WTC11 (cell line): ENCODE data around the gene PPP1R9A. TPM values are rescaled to one million over a fixed set of nuclear protein-coding genes. Genes with fewer than 3 reads are reported as not detected.

Source experiments
- ATAC-seq: fragments of 200-7000 bp; cut with Tn5 transposase; 2 replicates; pipeline ENCODE4 v1.10.0; 2021; ENCODE audit warnings: mild to moderate bottlenecking, moderate library complexity
- CTCF ChIA-PET: fragments of 300-600 bp; sonication (Branson Sonifier 250); formaldehyde crosslinking; loops from one replicate; lab custom pipeline; 2021; ENCODE audit warnings: antibody characterized with exemption; lab: Charles Lee
- POLR2A ChIA-PET: fragments of 350-600 bp; sonication (Branson Sonifier 250); formaldehyde crosslinking; loops from one replicate; lab custom pipeline; 2021; ENCODE audit warnings: antibody characterized with exemption; lab: Charles Lee
- DNase-seq: peaks from one replicate; pipeline ENCODE4 v3.0.0; 2021; ENCODE audit warnings: low spot score
- H3K27ac Mint-ChIP-seq: 2 replicates; pipeline ENCODE4 v1.8.0; 2021; ENCODE audit warnings: mixed read lengths
- H3K27me3 Mint-ChIP-seq: 2 replicates; pipeline ENCODE4 v1.8.0; 2021; ENCODE audit warnings: low read depth, mild to moderate bottlenecking, moderate library complexity, mixed read lengths
- H3K36me3 Mint-ChIP-seq: 2 replicates; pipeline ENCODE4 v1.8.0; 2021; ENCODE audit warnings: mixed read lengths
- H3K4me1 Mint-ChIP-seq: 2 replicates; pipeline ENCODE4 v1.8.0; 2022; ENCODE audit warnings: mixed read lengths
- H3K4me3 Mint-ChIP-seq: 2 replicates; pipeline ENCODE4 v1.8.0; 2021; ENCODE audit warnings: mild to moderate bottlenecking, moderate library complexity, mixed read lengths
- H3K9me3 Mint-ChIP-seq: 2 replicates; pipeline ENCODE4 v1.8.0; 2021; ENCODE audit warnings: mixed read lengths
- ATF1 ChIP-seq: sonication (generic); formaldehyde crosslinking; IDR thresholded peaks from 2 replicates; pipeline ENCODE4 v1.8.1; 2023; ENCODE audit warnings: mild to moderate bottlenecking, moderate library complexity, missing genetic modification reagents
- EMX1 ChIP-seq: fragments of 250-450 bp; sonication (Bioruptor Pico); IDR thresholded peaks from 2 replicates; pipeline ENCODE4 v1.8.0; 2021; ENCODE audit warnings: mild to moderate bottlenecking
- ETV6 ChIP-seq: sonication (generic); formaldehyde crosslinking; IDR thresholded peaks from 2 replicates; pipeline ENCODE4 v1.8.1; 2022; ENCODE audit warnings: mild to moderate bottlenecking, missing genetic modification reagents
- FOXK1 ChIP-seq: sonication (generic); formaldehyde crosslinking; IDR thresholded peaks from 2 replicates; pipeline ENCODE4 v1.8.0; 2022; ENCODE audit warnings: mild to moderate bottlenecking, moderate library complexity, missing genetic modification reagents
- NFE2L1 ChIP-seq: sonication (generic); formaldehyde crosslinking; IDR thresholded peaks from 2 replicates; pipeline ENCODE4 v1.8.1; 2023; ENCODE audit warnings: missing genetic modification reagents
- OVOL2 ChIP-seq: fragments of 250-450 bp; sonication (Bioruptor Pico); IDR thresholded peaks from 2 replicates; pipeline ENCODE4 v1.9.0; 2021; ENCODE audit warnings: mild to moderate bottlenecking, borderline replicate concordance
- PRRX2 ChIP-seq: fragments of 250-450 bp; sonication (Bioruptor Pico); IDR thresholded peaks from 2 replicates; pipeline ENCODE4 v1.8.0; 2021; ENCODE audit warnings: mild to moderate bottlenecking
- SMAD4 ChIP-seq: sonication (generic); formaldehyde crosslinking; IDR thresholded peaks from 2 replicates; pipeline ENCODE4 v1.8.0; 2022; ENCODE audit warnings: mild to moderate bottlenecking, missing genetic modification reagents
- TP53 ChIP-seq: sonication (generic); formaldehyde crosslinking; IDR thresholded peaks from 2 replicates; pipeline ENCODE4 v1.8.1; 2023; ENCODE audit warnings: mild to moderate bottlenecking, missing genetic modification reagents
- ZBTB21 ChIP-seq: sonication (generic); formaldehyde crosslinking; IDR thresholded peaks from 2 replicates; pipeline ENCODE4 v1.8.1; 2023; ENCODE audit warnings: mild to moderate bottlenecking, missing genetic modification reagents, borderline replicate concordance
- ZNF121 ChIP-seq: sonication (generic); formaldehyde crosslinking; IDR thresholded peaks from 2 replicates; pipeline ENCODE4 v1.8.0; 2023; ENCODE audit warnings: missing genetic modification reagents
- ZNF219 ChIP-seq: sonication (generic); formaldehyde crosslinking; IDR thresholded peaks from 2 replicates; pipeline ENCODE4 v1.8.0; 2023; ENCODE audit warnings: missing genetic modification reagents, mild to moderate bottlenecking, borderline replicate concordance
- ZNF396 ChIP-seq: fragments of 250-450 bp; sonication (Bioruptor Pico); IDR thresholded peaks from 2 replicates; pipeline ENCODE4 v1.8.0; 2021; ENCODE audit warnings: mild to moderate bottlenecking, moderate library complexity, borderline replicate concordance
- ZNF423 ChIP-seq: fragments of 250-450 bp; sonication (Bioruptor Pico); IDR thresholded peaks from 2 replicates; pipeline ENCODE4 v2.1.2; 2022; ENCODE audit warnings: mild to moderate bottlenecking, moderate library complexity
- total RNA-seq: library from RNA; stranded (reverse); gene quantifications from 3 replicates; pipeline ENCODE4 v1.2.3, GENCODE V29; 2021
- TF ChIP-seq, protein P1 (sequence below): sonication (generic); formaldehyde crosslinking; conservative IDR thresholded peaks from 2 replicates; pipeline ENCODE4 v1.8.1; 2023; ENCODE audit warnings: mild to moderate bottlenecking, low read depth, missing genetic modification reagents, moderate library complexity
- TF ChIP-seq, protein P2 (sequence below): sonication (generic); formaldehyde crosslinking; IDR thresholded peaks from 2 replicates; pipeline ENCODE4 v1.8.0; 2023; ENCODE audit warnings: mild to moderate bottlenecking, missing genetic modification reagents
- TF ChIP-seq, protein P3 (sequence below): sonication (generic); formaldehyde crosslinking; IDR thresholded peaks from 2 replicates; pipeline ENCODE4 v1.8.1; 2022; ENCODE audit warnings: low read depth, mild to moderate bottlenecking, moderate library complexity, missing genetic modification reagents, borderline replicate concordance
- TF ChIP-seq, protein P4 (sequence below): fragments of 250-450 bp; sonication (Bioruptor Pico); IDR thresholded peaks from 2 replicates; pipeline ENCODE4 v2.1.2; 2022; ENCODE audit warnings: mild to moderate bottlenecking, moderate library complexity
- TF ChIP-seq, protein P5 (sequence below): fragments of 250-450 bp; sonication (Bioruptor Pico); IDR thresholded peaks from 2 replicates; pipeline ENCODE4 v1.9.0; 2021; ENCODE audit warnings: mild to moderate bottlenecking, borderline replicate concordance
- TF ChIP-seq, protein P6 (sequence below): sonication (generic); formaldehyde crosslinking; IDR thresholded peaks from 2 replicates; pipeline ENCODE4 v1.8.0; 2022; ENCODE audit warnings: mild to moderate bottlenecking, missing genetic modification reagents

PPP1R9A gene
- total RNA-seq, 1 experiment from 2014 or later = 16.8 TPM

- DNase-seq (no peak), ATAC-seq (no peak)
- H3K4me3 Mint-ChIP-seq = no peak overlapping the region
- no peaks in the 10 kb centered on the region for H3K4me1 Mint-ChIP-seq
- H3K27ac Mint-ChIP-seq = no peak overlapping the region
- H3K27me3 Mint-ChIP-seq = no peaks in the 10 kb centered on the region
- ChIA-PET CTCF (no interaction called here), POLR2A (no interaction called here)
- H3K9me3 Mint-ChIP-seq = peaks cover 10% of the 10 kb centered on the region
- H3K36me3 Mint-ChIP-seq = no peaks in the 10 kb centered on the region
- no peak for TF ChIP-seq SMAD4 (CRISPR knock-in tag)
- no peak for TF ChIP-seq NFE2L1 (CRISPR knock-in tag)
- TF ChIP-seq ZNF121 (CRISPR knock-in tag) = no peak
- TF ChIP-seq, protein P1, sequence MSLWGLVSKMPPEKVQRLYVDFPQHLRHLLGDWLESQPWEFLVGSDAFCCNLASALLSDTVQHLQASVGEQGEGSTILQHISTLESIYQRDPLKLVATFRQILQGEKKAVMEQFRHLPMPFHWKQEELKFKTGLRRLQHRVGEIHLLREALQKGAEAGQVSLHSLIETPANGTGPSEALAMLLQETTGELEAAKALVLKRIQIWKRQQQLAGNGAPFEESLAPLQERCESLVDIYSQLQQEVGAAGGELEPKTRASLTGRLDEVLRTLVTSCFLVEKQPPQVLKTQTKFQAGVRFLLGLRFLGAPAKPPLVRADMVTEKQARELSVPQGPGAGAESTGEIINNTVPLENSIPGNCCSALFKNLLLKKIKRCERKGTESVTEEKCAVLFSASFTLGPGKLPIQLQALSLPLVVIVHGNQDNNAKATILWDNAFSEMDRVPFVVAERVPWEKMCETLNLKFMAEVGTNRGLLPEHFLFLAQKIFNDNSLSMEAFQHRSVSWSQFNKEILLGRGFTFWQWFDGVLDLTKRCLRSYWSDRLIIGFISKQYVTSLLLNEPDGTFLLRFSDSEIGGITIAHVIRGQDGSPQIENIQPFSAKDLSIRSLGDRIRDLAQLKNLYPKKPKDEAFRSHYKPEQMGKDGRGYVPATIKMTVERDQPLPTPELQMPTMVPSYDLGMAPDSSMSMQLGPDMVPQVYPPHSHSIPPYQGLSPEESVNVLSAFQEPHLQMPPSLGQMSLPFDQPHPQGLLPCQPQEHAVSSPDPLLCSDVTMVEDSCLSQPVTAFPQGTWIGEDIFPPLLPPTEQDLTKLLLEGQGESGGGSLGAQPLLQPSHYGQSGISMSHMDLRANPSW (CRISPR knock-in tag) = no peak
- no peak for TF ChIP-seq ZBTB21 (CRISPR knock-in tag)
- TF ChIP-seq, protein P2, sequence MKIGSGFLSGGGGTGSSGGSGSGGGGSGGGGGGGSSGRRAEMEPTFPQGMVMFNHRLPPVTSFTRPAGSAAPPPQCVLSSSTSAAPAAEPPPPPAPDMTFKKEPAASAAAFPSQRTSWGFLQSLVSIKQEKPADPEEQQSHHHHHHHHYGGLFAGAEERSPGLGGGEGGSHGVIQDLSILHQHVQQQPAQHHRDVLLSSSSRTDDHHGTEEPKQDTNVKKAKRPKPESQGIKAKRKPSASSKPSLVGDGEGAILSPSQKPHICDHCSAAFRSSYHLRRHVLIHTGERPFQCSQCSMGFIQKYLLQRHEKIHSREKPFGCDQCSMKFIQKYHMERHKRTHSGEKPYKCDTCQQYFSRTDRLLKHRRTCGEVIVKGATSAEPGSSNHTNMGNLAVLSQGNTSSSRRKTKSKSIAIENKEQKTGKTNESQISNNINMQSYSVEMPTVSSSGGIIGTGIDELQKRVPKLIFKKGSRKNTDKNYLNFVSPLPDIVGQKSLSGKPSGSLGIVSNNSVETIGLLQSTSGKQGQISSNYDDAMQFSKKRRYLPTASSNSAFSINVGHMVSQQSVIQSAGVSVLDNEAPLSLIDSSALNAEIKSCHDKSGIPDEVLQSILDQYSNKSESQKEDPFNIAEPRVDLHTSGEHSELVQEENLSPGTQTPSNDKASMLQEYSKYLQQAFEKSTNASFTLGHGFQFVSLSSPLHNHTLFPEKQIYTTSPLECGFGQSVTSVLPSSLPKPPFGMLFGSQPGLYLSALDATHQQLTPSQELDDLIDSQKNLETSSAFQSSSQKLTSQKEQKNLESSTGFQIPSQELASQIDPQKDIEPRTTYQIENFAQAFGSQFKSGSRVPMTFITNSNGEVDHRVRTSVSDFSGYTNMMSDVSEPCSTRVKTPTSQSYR (CRISPR knock-in tag) = no peak
- no peak for TF ChIP-seq ZNF423
- TF ChIP-seq PRRX2 = no peak
- TF ChIP-seq ETV6 (CRISPR knock-in tag) = no peak
- TF ChIP-seq, protein P3, sequence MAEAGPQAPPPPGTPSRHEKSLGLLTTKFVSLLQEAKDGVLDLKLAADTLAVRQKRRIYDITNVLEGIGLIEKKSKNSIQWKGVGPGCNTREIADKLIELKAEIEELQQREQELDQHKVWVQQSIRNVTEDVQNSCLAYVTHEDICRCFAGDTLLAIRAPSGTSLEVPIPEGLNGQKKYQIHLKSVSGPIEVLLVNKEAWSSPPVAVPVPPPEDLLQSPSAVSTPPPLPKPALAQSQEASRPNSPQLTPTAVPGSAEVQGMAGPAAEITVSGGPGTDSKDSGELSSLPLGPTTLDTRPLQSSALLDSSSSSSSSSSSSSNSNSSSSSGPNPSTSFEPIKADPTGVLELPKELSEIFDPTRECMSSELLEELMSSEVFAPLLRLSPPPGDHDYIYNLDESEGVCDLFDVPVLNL = no peak
- no peak for TF ChIP-seq ZNF396
- no peak for TF ChIP-seq OVOL2
- TF ChIP-seq EMX1 (CRISPR knock-in tag) = no peak
- TF ChIP-seq FOXK1 (CRISPR knock-in tag) = no peak
- TF ChIP-seq, protein P4, sequence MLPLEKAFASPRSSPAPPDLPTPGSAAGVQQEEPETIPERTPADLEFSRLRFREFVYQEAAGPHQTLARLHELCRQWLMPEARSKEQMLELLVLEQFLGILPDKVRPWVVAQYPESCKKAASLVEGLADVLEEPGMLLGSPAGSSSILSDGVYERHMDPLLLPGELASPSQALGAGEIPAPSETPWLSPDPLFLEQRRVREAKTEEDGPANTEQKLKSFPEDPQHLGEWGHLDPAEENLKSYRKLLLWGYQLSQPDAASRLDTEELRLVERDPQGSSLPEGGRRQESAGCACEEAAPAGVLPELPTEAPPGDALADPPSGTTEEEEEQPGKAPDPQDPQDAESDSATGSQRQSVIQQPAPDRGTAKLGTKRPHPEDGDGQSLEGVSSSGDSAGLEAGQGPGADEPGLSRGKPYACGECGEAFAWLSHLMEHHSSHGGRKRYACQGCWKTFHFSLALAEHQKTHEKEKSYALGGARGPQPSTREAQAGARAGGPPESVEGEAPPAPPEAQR (CRISPR knock-in tag) = no peak
- TF ChIP-seq, protein P5, sequence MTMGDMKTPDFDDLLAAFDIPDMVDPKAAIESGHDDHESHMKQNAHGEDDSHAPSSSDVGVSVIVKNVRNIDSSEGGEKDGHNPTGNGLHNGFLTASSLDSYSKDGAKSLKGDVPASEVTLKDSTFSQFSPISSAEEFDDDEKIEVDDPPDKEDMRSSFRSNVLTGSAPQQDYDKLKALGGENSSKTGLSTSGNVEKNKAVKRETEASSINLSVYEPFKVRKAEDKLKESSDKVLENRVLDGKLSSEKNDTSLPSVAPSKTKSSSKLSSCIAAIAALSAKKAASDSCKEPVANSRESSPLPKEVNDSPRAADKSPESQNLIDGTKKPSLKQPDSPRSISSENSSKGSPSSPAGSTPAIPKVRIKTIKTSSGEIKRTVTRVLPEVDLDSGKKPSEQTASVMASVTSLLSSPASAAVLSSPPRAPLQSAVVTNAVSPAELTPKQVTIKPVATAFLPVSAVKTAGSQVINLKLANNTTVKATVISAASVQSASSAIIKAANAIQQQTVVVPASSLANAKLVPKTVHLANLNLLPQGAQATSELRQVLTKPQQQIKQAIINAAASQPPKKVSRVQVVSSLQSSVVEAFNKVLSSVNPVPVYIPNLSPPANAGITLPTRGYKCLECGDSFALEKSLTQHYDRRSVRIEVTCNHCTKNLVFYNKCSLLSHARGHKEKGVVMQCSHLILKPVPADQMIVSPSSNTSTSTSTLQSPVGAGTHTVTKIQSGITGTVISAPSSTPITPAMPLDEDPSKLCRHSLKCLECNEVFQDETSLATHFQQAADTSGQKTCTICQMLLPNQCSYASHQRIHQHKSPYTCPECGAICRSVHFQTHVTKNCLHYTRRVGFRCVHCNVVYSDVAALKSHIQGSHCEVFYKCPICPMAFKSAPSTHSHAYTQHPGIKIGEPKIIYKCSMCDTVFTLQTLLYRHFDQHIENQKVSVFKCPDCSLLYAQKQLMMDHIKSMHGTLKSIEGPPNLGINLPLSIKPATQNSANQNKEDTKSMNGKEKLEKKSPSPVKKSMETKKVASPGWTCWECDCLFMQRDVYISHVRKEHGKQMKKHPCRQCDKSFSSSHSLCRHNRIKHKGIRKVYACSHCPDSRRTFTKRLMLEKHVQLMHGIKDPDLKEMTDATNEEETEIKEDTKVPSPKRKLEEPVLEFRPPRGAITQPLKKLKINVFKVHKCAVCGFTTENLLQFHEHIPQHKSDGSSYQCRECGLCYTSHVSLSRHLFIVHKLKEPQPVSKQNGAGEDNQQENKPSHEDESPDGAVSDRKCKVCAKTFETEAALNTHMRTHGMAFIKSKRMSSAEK = no peak
- no peak for TF ChIP-seq ZNF219 (CRISPR knock-in tag)
- TF ChIP-seq, protein P6, sequence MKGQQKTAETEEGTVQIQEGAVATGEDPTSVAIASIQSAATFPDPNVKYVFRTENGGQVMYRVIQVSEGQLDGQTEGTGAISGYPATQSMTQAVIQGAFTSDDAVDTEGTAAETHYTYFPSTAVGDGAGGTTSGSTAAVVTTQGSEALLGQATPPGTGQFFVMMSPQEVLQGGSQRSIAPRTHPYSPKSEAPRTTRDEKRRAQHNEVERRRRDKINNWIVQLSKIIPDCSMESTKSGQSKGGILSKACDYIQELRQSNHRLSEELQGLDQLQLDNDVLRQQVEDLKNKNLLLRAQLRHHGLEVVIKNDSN (CRISPR knock-in tag) = no peak
- TF ChIP-seq ATF1 (CRISPR knock-in tag) = no peak
- no peak for TF ChIP-seq TP53 (CRISPR knock-in tag)
- TF ChIP-seq, all 79 proteins: peak for 0
Observed at GRCh38 chr7:95213809-95214492, 306.6 kb downstream of the PPP1R9A start.
